ENCODE measurements around the gene MOB2. TPM values are rescaled to one million over a fixed set of nuclear protein-coding genes. Genes with fewer than 3 reads are reported as not detected.
A peak's percentile ranks its signal among the peaks of the same experiment; 100 is the strongest.

The MOB2 gene
- total RNA-seq, 1 donor from 2014 or later, result 13.7 TPM

GRCh38 chr11:1503708-1504104 is 17.1 kb upstream of the MOB2 start:
- DNase-seq, result peak; percentile 22

- peak; percentile 56 for DNase-seq
These were observed 16.6 kb upstream of the MOB2 start for GRCh38 chr11:1502954-1503707.

DNA sequence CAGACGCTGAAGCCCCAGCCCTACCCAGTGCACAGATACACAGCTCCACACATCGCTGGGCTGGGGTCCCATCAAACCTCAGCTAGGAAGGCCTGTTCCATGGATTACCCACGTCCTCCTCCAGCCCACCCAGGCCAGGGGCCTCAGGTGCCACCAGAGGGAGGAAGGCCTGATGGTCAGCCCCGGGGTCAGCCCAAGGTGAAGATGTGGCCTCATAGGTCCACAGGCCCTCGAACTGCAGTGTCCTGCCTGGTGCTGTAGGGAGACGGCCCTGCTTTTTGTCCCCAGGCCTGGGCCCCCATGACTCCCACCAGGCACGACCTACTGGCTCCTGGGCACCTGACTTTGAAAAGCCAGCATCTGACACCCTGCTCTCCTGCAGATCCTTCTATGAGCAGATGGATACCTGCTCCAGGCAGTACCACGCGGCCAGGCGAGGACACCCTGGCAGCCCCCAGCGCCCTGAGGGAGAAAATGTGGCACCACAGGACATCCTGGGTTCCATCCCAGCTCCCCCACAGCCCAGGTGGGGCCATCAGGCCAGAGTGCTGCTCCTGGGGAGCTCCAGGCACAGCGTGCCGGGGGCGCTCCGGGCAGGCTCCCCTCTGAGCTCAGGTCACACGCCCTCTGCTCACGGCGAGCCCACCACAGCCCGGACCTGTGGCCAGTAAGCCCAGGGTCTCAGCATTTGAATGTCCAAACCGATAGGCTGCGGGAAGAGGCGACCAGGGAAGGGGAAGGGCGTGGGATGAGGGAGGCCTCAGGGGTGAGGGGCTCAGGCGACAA is 15.8 kb upstream of the MOB2 start:
- DNase-seq, result no peak

- no peak for DNase-seq
These were observed 15.0 kb upstream of the MOB2 start for GRCh38 chr11:1501421-1502167.

DNA sequence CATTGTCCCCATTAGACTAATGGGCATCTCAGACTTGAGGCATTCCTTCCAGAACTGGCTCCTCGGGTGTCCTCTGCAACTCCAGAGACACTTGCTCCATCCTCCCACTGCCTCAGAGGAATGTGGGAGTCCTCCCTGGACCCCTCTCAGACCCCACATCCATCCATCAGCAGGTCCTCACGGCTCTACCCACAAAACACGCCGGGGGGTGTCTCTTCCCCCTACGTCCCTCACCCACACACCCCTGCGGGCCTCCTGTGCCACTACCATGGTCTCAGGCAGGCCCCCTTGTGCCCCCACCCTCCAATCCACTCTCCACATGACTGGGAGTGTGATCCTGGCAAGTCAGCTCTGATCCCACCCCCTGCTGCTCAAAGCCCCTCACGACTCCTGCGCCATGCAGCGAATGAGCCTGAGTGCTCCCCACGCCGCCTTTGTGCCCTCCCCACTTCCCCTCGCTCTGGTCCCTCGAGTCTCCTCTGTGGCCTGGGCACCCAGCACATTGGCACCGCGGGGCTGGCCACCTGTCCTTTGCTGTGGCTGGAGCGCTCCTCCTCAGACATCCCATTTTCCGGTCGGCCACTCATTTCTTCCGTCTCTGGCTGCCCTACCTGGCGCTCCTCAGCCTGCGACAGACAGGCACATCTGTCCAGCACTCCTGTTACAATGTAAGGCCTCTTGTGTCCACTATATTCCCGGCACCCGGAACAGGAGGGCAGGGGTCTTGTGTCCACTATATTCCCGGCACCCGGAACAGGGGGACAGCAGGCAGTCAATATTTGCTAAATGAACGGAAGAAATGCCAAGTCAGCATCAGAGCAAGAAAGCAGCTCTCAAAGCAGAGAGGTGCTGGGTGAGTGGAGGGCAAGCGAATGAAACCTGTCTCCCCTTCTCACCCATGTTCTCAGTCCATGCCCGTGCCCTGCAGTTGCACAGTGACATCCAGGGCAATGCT is 14.2 kb upstream of the MOB2 start:
- no peak for DNase-seq

GRCh38 chr11:1499899-1500298 is 13.3 kb upstream of the MOB2 start:
- no peak for DNase-seq

GRCh38 chr11:1499261-1499890 is 12.8 kb upstream of the MOB2 start:
- no peak for DNase-seq

GRCh38 chr11:1498262-1498661 is 11.7 kb upstream of the MOB2 start:
- DNase-seq, result no peak

- no peak for DNase-seq
These were observed 11.0 kb upstream of the MOB2 start for GRCh38 chr11:1497600-1497999.

DNA sequence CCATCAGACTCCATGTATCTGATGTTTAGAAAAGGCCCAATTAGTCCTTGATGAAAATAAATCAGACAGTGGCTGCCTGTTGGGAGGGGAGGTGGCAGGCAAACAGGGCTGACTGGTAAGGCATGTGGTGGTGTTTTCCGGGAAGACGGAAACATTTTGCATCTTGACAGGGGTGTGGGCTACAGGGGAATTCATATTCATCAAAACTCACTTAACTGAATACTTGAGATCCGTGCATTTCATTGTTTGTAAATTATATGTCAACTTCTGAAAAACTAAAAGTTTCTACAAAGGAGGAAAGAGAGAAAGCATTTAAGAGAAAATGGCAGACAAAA is 10.1 kb upstream of the MOB2 start:
- DNase-seq, result no peak

DNA sequence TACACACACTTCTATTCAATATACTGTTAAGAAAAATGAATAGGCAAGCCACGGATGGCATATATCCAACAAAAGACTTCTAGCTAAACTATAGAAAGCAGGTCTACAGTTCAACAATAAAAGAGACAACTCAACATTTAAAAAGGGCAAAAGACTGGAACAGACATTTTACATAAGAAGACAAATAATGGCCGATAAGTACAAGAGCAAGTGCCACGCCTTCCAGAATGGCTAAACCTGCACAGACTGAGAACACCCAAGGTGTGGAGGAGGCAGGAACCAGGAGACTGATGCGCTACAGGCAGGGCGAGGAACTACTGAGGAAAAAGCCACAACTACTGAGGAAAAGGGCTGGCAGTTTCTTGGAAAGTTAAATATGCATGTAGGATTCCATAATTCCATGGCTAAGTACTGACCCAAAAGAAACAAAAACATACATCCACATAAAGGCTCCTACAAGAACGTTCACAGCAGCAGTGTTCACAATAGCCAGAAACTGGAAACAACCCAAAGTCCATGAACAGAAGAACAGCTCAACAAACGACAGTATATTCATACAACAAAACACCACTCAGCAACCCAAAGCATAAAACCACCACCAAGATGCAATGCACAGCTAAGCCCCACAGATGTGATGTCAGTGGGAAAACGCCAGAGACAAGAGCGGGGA is 9.6 kb upstream of the MOB2 start:
- no peak for DNase-seq

- DNase-seq, result no peak
These were observed 8.1 kb upstream of the MOB2 start for GRCh38 chr11:1494650-1495049.

GRCh38 chr11:1493650-1494244 is 7.2 kb upstream of the MOB2 start:
- DNase-seq, result no peak

GRCh38 chr11:1491379-1491778 is 4.8 kb upstream of the MOB2 start:
- DNase-seq, result no peak

DNA sequence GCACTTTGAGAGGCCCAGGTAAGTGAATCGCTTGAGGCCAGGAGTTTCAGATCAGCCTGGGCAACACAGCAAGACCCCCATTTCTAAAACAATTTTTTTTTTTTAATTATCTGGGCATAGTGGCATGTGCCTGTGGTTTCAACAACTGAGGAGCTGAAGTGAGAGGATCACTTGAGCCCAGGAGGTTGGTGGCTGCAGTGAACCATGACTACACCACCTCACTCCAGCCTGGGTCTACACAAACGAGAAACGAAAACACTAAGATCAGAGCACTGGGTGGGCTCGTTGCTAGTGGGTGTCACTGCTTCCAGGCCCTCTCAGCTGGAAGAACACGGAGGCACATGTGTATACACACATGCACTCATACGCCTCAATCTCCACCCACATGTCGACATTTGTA is 4.1 kb upstream of the MOB2 start:
- DNase-seq, result no peak

GRCh38 chr11:1488575-1489180 is 2.1 kb upstream of the MOB2 start:
- no peak for DNase-seq

DNA sequence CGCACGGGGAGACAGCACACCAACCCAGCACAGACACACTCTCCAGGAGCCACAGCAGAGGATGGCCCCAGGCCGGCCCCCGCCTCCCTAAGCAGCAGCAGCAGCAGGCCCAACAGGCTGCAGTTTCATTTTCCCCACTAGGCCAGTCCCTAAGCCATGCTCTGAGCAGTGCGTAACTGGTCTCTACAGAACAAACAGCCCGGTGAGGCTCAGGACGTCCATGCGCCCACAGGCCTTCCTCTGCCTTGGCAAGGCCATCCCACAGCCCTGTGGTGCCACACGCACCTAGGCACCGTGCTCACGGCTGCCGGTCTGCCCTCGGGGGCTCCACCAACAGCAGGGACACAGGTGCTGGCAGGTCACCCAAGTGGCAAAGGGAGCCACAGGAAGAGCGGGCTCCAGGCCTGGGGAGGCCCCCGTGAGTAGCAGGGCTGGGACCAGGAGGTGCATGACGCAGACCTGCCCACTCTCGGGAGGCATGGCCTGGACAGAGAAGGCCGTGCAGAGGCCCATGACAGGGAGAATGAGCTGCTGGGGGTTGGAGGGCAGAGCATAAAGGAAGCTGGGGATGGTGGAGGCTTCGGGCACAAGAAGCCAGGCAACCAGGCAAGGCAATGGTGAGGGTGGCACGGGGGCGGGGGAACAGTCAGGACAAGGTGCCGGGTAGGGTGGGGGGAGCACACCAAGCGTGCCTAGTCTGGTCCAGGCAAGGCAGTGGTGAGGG is 1.4 kb upstream of the MOB2 start:
- no peak for DNase-seq

DNA sequence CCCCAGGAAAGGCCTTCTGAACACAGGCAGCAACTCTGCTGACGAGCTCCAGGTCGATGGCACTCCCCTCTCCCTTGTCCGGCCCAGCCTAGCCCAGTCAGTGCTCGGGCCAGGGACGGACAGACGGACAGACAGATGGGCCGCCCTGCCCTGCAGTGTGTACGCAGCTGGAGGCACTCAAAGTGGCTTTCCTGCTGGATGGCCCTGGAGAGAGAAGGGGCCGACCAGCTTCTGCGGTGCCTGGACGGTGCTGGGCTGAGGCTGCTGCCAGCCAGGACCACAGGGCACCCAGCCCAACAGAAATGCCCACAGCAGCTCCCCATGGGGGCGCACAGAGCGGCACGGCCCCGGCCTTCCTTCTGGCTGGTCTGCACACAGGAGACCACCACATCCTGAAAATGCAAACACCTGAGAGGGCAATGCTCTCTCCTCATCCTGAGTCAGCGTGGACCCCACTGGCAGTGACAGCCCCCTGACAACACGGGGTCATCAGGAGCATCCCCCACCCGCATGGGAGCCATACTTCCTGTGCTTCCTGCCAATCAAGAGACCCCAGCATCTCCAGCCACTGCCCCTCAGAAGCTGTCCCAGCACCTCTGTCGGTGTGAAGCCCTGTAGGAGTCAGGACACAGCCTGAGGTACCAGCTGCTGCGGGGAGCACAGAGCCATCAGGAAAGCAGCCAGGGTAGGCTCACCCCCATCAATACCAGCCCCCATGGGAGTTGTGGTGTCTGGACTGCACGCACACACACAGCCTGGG is 692 bp upstream of the MOB2 start:
- DNase-seq, result no peak

DNA sequence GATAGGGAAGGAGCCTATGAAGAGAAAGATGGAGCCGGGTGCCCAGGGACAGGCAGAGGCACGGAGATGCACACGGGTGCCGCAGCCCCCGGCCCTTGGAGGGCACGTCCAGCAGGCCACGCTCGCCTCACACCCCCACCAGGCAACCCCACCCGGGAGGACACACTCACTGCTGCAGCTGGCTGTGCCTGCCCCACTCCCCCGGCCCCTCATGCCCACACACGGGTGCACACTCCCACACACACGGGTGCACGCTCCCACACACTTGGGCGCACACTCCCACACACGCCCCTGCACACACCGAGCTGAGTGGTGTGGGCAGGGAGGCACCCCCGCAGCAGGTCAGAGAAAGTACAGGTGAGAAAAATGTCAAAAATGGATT is 1.1 kb downstream of the MOB2 start:
- no peak for DNase-seq

All from occipital lobe (tissue), 2 donors.